ENCODE results near the gene GOLPH3.

DNA sequence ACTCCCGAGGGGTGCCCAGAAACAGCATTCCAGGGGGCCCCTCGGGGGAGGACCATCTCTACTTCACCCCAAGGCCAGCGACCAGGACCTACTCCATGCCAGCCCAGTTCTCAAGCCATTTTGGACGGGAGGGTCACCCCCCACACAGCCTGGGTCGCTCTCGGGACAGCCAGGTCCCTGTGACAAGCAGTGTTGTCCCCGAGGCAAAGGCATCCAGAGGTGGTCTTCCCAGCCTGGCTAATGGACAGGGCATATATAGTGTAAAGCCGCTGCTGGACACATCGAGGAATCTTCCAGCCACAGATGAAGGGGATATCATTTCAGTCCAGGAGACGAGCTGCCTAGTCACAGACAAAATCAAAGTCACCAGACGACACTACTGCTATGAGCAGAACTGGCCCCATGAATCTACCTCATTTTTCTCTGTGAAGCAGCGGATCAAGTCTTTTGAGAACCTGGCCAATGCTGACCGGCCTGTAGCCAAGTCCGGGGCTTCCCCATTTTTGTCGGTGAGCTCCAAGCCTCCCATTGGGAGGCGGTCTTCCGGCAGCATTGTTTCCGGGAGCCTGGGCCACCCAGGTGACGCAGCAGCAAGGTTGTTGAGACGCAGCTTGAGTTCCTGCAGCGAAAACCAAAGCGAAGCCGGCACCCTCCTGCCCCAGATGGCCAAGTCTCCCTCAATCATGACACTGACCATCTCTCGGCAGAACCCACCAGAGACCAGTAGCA lies 83.9 kb downstream of the GOLPH3 start:
- TF ChIP-seq EZH2phosphoT487 (IDR thresholded peaks at IDR 0.05) (no peak), EZH2 (IDR thresholded peaks at IDR 0.05) (no peak)
- TF ChIP-seq, protein P1, sequence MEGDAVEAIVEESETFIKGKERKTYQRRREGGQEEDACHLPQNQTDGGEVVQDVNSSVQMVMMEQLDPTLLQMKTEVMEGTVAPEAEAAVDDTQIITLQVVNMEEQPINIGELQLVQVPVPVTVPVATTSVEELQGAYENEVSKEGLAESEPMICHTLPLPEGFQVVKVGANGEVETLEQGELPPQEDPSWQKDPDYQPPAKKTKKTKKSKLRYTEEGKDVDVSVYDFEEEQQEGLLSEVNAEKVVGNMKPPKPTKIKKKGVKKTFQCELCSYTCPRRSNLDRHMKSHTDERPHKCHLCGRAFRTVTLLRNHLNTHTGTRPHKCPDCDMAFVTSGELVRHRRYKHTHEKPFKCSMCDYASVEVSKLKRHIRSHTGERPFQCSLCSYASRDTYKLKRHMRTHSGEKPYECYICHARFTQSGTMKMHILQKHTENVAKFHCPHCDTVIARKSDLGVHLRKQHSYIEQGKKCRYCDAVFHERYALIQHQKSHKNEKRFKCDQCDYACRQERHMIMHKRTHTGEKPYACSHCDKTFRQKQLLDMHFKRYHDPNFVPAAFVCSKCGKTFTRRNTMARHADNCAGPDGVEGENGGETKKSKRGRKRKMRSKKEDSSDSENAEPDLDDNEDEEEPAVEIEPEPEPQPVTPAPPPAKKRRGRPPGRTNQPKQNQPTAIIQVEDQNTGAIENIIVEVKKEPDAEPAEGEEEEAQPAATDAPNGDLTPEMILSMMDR (IDR thresholded peaks at IDR 0.05) = no peak
